PC-9 (cell line): ENCODE results near the gene CNTN5. TPM values are rescaled to one million over a fixed set of nuclear protein-coding genes. Genes with fewer than 3 reads are reported as not detected.

Source experiments
- BruUV-seq: library from RNA; stranded (reverse); fragments of 400-500 nt; replicated peaks from 2 replicates; lab custom pipeline; 2021; lab: Mats Ljungman, UMichigan
- CTCF ChIA-PET: fragments of 300-600 bp; sonication (Branson Sonifier 250); formaldehyde crosslinking; loops from one replicate; lab custom pipeline; 2022; ENCODE audit warnings: antibody characterized with exemption; lab: Charles Lee
- POLR2A ChIA-PET: fragments of 300-600 bp; sonication (Branson Sonifier 250); formaldehyde crosslinking; loops from one replicate; lab custom pipeline; 2022; ENCODE audit warnings: antibody characterized with exemption; ENCODE audit not compliant: unreplicated experiment; lab: Charles Lee
- DNase-seq, 2 experiments: peaks; one replicate each; pipeline versions ENCODE4 v3.0.0 to v3.0.0-alpha.2; 2015 to 2022; ENCODE audit warnings: mixed read lengths in 1 of 2
- H2AFZ ChIP-seq: fragments of 200-600 bp; sonication (generic); 2 replicates; pipeline ENCODE4 v1.8.1; 2017; ENCODE audit warnings: antibody characterized with exemption
- H3F3A ChIP-seq: fragments of 200-600 bp; sonication (generic); 2 replicates; pipeline ENCODE4 v1.8.1; 2017; ENCODE audit warnings: antibody characterized with exemption, mild to moderate bottlenecking, low read depth; ENCODE audit not compliant: insufficient read depth
- H3K27ac ChIP-seq: fragments of 200-600 bp; sonication (generic); 2 replicates; pipeline ENCODE4 v1.6.1; 2016; ENCODE audit warnings: mixed run types
- H3K27me3 ChIP-seq: fragments of 200-600 bp; sonication (generic); 2 replicates; pipeline ENCODE4 v1.6.1; 2016; ENCODE audit warnings: low read depth, mixed run types; ENCODE audit not compliant: insufficient read depth
- H3K36me3 ChIP-seq: fragments of 200-600 bp; sonication (generic); 2 replicates; pipeline ENCODE4 v1.6.1; 2016; ENCODE audit warnings: low read depth, mixed run types
- H3K4me1 ChIP-seq: fragments of 200-600 bp; sonication (generic); replicated peaks from 2 replicates; pipeline ENCODE4 v1.6.1; 2016; ENCODE audit warnings: mixed run types; ENCODE audit not compliant: insufficient read depth
- H3K4me2 ChIP-seq: fragments of 200-600 bp; sonication (generic); 2 replicates; pipeline ENCODE4 v1.6.1; 2017; ENCODE audit warnings: mixed run types
- H3K4me3 ChIP-seq: fragments of 200-600 bp; sonication (generic); 2 replicates; pipeline ENCODE4 v1.6.1; 2016; ENCODE audit warnings: mixed run types
- H3K79me2 ChIP-seq: fragments of 200-600 bp; sonication (generic); 2 replicates; pipeline ENCODE4 v1.6.1; 2017; ENCODE audit warnings: low read depth, mixed run types
- H3K9me2 ChIP-seq: fragments of 200-600 bp; sonication (generic); 2 replicates; pipeline ENCODE4 v1.8.1; 2017; ENCODE audit warnings: mild to moderate bottlenecking; ENCODE audit not compliant: insufficient read depth
- H3K9me3 ChIP-seq: fragments of 200-600 bp; sonication (generic); 2 replicates; pipeline ENCODE4 v1.8.1; 2016; ENCODE audit warnings: low read depth; ENCODE audit not compliant: insufficient read depth
- H4K20me1 ChIP-seq: fragments of 200-600 bp; sonication (generic); 2 replicates; pipeline ENCODE4 v1.8.1; 2017; ENCODE audit not compliant: insufficient read depth
- CTCF ChIP-seq: fragments of 200-600 bp; sonication (generic); conservative IDR thresholded peaks from 2 replicates; pipeline ENCODE4 v1.6.1; 2017; ENCODE audit warnings: mixed run types, antibody characterized with exemption, mild to moderate bottlenecking, moderate library complexity
- EZH2 ChIP-seq: fragments of 200-600 bp; sonication (generic); IDR thresholded peaks from 2 replicates; pipeline ENCODE4 v1.8.0; 2017; ENCODE audit warnings: antibody characterized with exemption, low read depth
- intact Hi-C: fragments of 100-400 bp; cut with micrococcal nuclease; formaldehyde crosslinking; loops from one replicate; pipeline ENCODE4 v1.10.0; 2022; ENCODE audit not compliant: unreplicated experiment
- total RNA-seq: library from RNA; stranded (reverse); gene quantifications from 2 replicates; pipeline ENCODE4 v1.2.3, GENCODE V29; 2021

The CNTN5 gene
- total RNA-seq, 1 experiment from 2014 or later = not detected

GRCh38 chr11:99795999-99796398 is 775.2 kb downstream of the CNTN5 start:
- H2AFZ ChIP-seq = no peak overlapping the region
- no TSS peak for BruUV-seq
- no peaks in the 10 kb centered on the region for H3K79me2 ChIP-seq
- H3K9me3 ChIP-seq = no peaks in the 10 kb centered on the region
- no peak for DNase-seq
- H3K9me2 ChIP-seq = no peaks in the 10 kb centered on the region
- H3K27me3 ChIP-seq = no peaks in the 10 kb centered on the region
- H3F3A ChIP-seq = no peaks in the 10 kb centered on the region
- CTCF ChIA-PET = no interaction called here
- POLR2A ChIA-PET = no interaction called here
- no peaks in the 10 kb centered on the region for H4K20me1 ChIP-seq
- H3K36me3 ChIP-seq = no peaks in the 10 kb centered on the region
- H3K4me2 ChIP-seq = no peak overlapping the region
- no peaks in the 10 kb centered on the region for H3K4me1 ChIP-seq
- intact Hi-C loops = no loop called here
- H3K27ac ChIP-seq = no peak overlapping the region
- TF ChIP-seq EZH2 = no peak
- no peak for TF ChIP-seq CTCF
- H3K4me3 ChIP-seq = no peak overlapping the region

GRCh38 chr11:99803501-99803900 is 782.8 kb downstream of the CNTN5 start:
- H3K27me3 ChIP-seq = no peaks in the 10 kb centered on the region
- no peak overlapping the region for H3K4me3 ChIP-seq
- H3K4me1 ChIP-seq = no peaks in the 10 kb centered on the region
- H3K9me3 ChIP-seq = no peaks in the 10 kb centered on the region; the same call in 1 of the 2 replicates
- POLR2A ChIA-PET = no interaction called here
- H3K9me2 ChIP-seq = no peaks in the 10 kb centered on the region
- no peak overlapping the region for H3K4me2 ChIP-seq
- no peak overlapping the region for H3K27ac ChIP-seq
- H3F3A ChIP-seq = no peaks in the 10 kb centered on the region
- TF ChIP-seq EZH2 (no peak), CTCF (no peak)
- CTCF ChIA-PET = interaction anchor here (0.5 kb wide), 1 partner anchor 73 kb away, joined by 4 read pairs; no protein-coding TSS in a partner anchor
- no peaks in the 10 kb centered on the region for H3K79me2 ChIP-seq
- no peaks in the 10 kb centered on the region for H3K36me3 ChIP-seq
- no peak overlapping the region for H2AFZ ChIP-seq
- no peaks in the 10 kb centered on the region for H4K20me1 ChIP-seq
- BruUV-seq = no TSS peak
- intact Hi-C loops = no loop called here
- no peak for DNase-seq

GRCh38 chr11:99812516-99812915 is 791.8 kb downstream of the CNTN5 start:
- Histone ChIP-seq H4K20me1 (no peaks in the 10 kb centered on the region), H3K27me3 (no peaks in the 10 kb centered on the region), H3K79me2 (no peaks in the 10 kb centered on the region), H2AFZ (no peak overlapping the region), H3K9me2 (no peaks in the 10 kb centered on the region), H3K4me1 (no peaks in the 10 kb centered on the region), H3K27ac (no peak overlapping the region), H3K36me3 (no peaks in the 10 kb centered on the region), H3K4me2 (no peak overlapping the region), H3K9me3 (no peaks in the 10 kb centered on the region), H3K4me3 (no peak overlapping the region), H3F3A (no peaks in the 10 kb centered on the region)
- no TSS peak for BruUV-seq
- DNase-seq = no peak
- TF ChIP-seq EZH2 (no peak), CTCF (no peak)
- intact Hi-C loops = no loop called here
- ChIA-PET POLR2A (interaction anchor here (0.7 kb wide), 1 partner anchor 512 kb away, joined by 6 read pairs; no protein-coding TSS in a partner anchor), CTCF (no interaction called here)
